ENCODE results near the gene PDIK1L. TPM values are rescaled to one million over a fixed set of nuclear protein-coding genes. Genes with fewer than 3 reads are reported as not detected.

Gene PDIK1L
- total and polyA plus RNA-seq, 7 donors = 4.2 to 15.7 (median 5.0) TPM

DNA sequence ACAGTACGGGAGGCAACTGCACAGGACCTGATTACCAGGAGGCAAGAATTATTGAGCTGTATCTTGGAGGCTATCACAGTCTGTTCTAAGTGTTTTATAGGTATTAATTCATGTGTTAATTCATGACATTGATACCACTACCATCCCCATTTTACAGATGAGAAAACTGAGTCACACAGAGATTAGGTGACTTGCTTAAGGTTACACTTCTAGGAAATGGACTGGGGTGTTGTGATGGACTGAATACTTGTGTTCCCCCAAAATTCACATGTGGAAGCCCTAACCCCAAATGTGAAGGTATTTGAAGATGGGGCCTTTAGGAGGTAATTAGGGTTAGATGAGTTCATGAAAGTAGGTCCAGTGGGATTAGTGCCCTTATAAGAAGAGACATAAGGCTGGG is 34.1 kb upstream of the PDIK1L start:
- no peak overlapping the region for H3K4me3 ChIP-seq
- TF ChIP-seq, protein P1, sequence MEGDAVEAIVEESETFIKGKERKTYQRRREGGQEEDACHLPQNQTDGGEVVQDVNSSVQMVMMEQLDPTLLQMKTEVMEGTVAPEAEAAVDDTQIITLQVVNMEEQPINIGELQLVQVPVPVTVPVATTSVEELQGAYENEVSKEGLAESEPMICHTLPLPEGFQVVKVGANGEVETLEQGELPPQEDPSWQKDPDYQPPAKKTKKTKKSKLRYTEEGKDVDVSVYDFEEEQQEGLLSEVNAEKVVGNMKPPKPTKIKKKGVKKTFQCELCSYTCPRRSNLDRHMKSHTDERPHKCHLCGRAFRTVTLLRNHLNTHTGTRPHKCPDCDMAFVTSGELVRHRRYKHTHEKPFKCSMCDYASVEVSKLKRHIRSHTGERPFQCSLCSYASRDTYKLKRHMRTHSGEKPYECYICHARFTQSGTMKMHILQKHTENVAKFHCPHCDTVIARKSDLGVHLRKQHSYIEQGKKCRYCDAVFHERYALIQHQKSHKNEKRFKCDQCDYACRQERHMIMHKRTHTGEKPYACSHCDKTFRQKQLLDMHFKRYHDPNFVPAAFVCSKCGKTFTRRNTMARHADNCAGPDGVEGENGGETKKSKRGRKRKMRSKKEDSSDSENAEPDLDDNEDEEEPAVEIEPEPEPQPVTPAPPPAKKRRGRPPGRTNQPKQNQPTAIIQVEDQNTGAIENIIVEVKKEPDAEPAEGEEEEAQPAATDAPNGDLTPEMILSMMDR (IDR thresholded peaks at IDR 0.05) = no peak
- TF ChIP-seq EP300 (IDR thresholded peaks at IDR 0.05) = no peak
- no peak for TF ChIP-seq POLR2AphosphoS5 (IDR thresholded peaks at IDR 0.05)
- TF ChIP-seq POLR2A (IDR thresholded peaks at IDR 0.05) = no peak
- DNase-seq = no peak
- no peaks in the 10 kb centered on the region for H3K36me3 ChIP-seq
- H3K9me3 ChIP-seq = no peaks in the 10 kb centered on the region
- WGBS, 2 donors = 94 to 97% methylated on average over 1 of the region's 1 CpG
- H3K4me1 ChIP-seq = peaks cover 0 to 8% (median 1%) of the 10 kb centered on the region in 4 donors
- intact Hi-C loops (cut with DNase I) = no loop called here
- H3K27ac ChIP-seq = no peak overlapping the region
- H3K27me3 ChIP-seq = peaks cover 0 to 9% (median 8%) of the 10 kb centered on the region in 3 donors

DNA sequence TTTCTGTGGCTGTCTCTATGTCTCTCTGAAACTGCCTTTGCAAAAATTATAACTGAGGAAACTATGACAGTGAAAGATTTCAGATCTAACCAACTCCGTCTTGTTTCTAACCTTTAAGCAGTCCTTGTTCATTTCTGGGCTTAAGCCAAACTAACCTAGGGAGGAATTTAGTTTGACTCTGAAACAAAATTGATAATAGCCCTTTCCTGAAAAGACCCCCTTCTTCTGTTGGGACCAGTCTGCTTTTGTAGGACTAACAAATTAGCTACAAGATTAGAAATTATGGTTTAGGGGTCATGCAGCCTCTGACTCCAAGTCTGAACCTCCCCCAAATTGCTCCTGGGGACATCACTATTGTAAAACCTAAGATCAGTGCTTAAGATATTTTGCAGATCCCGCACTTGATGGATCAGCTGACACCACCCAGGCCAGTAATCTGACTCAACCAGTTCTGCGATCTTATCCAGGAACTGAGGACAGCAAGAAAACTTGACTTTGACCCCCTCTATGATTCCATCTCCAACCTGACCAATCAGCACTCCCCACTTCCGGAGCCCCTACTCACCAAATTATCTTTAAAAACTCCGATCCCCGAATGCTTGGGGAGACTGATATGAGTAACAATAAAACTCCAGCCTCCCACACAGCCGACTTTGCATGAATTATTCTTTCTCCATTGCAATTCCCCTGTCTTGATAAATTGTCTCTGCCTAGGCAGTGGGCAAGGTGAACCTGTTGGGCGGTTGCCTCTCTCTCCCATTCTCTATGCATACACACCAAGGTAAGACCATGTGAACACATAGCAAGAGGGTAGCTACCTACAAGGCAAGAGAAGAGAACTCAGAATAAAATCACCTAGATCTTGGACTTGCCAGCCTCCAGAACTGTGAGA is 33.1 kb upstream of the PDIK1L start:
- intact Hi-C loops (cut with DNase I) = no loop called here
- H3K36me3 ChIP-seq = no peaks in the 10 kb centered on the region
- TF ChIP-seq POLR2AphosphoS5 (IDR thresholded peaks at IDR 0.05) (no peak), POLR2A (IDR thresholded peaks at IDR 0.05) (no peak), EP300 (IDR thresholded peaks at IDR 0.05) (no peak)
- TF ChIP-seq, protein P1 (IDR thresholded peaks at IDR 0.05) = no peak
- 26 to 66% methylated on average over 8 of the region's 8 CpGs for WGBS, 2 donors
- H3K4me1 ChIP-seq = no peaks in the 10 kb centered on the region
- H3K9me3 ChIP-seq = no peaks in the 10 kb centered on the region
- peaks cover 0 to 9% (median 8%) of the 10 kb centered on the region in 3 donors for H3K27me3 ChIP-seq
- no peak for DNase-seq
- no peak overlapping the region for H3K4me3 ChIP-seq
- no peak overlapping the region for H3K27ac ChIP-seq

DNA sequence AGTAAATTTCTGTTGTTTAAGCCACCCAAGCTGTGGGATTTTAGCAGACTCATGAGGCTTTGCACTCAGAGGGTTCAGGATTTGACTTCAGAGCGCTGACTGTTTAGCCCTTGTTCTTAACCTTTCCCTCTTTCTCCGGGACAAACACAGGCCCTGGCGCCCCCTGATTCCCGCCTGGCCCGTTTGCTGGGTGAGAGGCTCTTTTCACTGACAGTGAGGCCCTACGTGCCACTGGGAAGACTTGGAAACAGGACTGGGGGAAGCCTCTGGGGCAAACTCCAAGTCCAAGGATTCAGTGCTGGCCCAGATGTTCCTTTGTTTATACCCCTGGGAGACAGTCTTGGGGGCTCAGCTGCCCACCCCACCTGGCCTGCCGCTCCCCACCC is 32.5 kb upstream of the PDIK1L start:
- intact Hi-C loops (cut with DNase I) = no loop called here
- WGBS, 2 donors = 76 to 84% methylated on average over 7 of the region's 7 CpGs
- H3K27me3 ChIP-seq = peaks cover 0 to 11% (median 9%) of the 10 kb centered on the region in 3 donors

DNA sequence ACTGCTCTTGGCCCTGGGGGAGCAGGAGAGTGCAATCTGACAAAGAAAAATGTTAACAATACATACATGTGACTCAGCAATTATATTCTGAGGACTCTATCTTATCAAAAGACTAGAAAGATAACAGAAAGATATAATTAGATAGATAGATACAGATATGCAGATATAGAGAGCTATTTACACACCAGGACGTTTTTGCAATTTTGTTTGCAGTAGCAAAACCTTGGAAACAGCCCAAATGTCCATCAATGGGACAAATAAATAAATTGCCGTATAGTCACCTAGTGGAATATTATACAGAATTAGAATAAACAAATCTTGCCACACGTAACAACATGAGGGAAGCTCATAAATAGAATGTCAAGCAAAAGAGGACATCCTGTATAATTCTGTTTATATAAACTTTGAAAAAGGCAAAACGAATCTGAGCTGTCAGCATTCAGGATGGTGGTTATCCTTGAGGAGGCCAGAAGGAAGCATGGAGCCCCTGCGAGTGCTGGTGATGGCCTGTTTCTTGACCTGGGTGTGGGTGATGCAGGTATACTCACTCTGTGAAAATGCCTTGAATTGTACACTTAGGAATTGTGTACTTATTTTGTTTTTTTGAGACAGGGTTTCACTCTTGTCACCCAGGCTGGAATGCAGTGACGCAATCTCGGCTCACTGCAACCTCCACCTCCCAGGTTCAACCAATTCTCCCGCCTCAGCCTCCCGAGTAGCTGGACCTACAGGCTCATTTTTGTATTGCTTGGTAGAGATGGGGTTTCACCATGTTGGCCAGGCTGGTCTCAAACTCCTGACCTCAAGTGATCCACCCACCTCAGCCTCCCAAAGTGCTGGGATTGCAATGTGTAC is 31.4 kb upstream of the PDIK1L start:
- H3K9me3 ChIP-seq = no peaks in the 10 kb centered on the region
- no peak overlapping the region for H3K27ac ChIP-seq
- no peak for TF ChIP-seq POLR2A (IDR thresholded peaks at IDR 0.05)
- TF ChIP-seq POLR2AphosphoS5 (IDR thresholded peaks at IDR 0.05) = no peak
- no peak for TF ChIP-seq EP300 (IDR thresholded peaks at IDR 0.05)
- TF ChIP-seq, protein P1 (IDR thresholded peaks at IDR 0.05) = no peak
- no peak overlapping the region for H3K4me3 ChIP-seq
- H3K36me3 ChIP-seq = no peaks in the 10 kb centered on the region
- 52 to 72% methylated on average over 9 of the region's 9 CpGs for WGBS, 2 donors
- DNase-seq = no peak
- intact Hi-C loops (cut with DNase I) = no loop called here
- peaks cover 0 to 18% (median 9%) of the 10 kb centered on the region in 3 donors for H3K27me3 ChIP-seq
- H3K4me1 ChIP-seq = no peaks in the 10 kb centered on the region

More for the DNA sequence above, 32.5 kb upstream of the PDIK1L start:
- Histone ChIP-seq H3K9me3 (no peaks in the 10 kb centered on the region), H3K36me3 (no peaks in the 10 kb centered on the region), H3K4me1 (no peaks in the 10 kb centered on the region), H3K4me3 (no peak overlapping the region), H3K27ac (no peak overlapping the region)
- DNase-seq = no peak
- TF ChIP-seq, protein P1 (IDR thresholded peaks at IDR 0.05) = no peak
- TF ChIP-seq EP300 (IDR thresholded peaks at IDR 0.05) (no peak), POLR2A (IDR thresholded peaks at IDR 0.05) (no peak), POLR2AphosphoS5 (IDR thresholded peaks at IDR 0.05) (no peak)
